ENCODE results near the gene HSD17B4.
"Not testable (repeated sequence)": the region's sequence is repeated elsewhere in the genome, so short reads cannot be mapped to it uniquely, and the experiment has no call there.

The HSD17B4 gene

DNA sequence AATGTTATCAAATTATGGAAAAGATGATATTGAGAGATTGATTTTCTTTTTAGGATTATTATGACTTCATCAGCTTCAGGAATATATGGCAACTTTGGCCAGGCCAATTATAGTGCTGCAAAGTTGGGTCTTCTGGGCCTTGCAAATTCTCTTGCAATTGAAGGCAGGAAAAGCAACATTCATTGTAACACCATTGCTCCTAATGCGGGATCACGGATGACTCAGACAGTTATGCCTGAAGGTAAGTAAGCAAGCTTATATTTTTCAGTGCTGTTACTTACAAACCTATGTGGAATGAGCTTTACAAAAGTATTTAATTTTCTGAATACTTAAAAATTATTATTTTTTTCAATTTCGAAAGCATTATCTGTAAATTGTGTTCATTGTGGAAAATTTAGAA, 26.5 kb downstream of the HSD17B4 start:
- DNase-seq = no peak

DNA sequence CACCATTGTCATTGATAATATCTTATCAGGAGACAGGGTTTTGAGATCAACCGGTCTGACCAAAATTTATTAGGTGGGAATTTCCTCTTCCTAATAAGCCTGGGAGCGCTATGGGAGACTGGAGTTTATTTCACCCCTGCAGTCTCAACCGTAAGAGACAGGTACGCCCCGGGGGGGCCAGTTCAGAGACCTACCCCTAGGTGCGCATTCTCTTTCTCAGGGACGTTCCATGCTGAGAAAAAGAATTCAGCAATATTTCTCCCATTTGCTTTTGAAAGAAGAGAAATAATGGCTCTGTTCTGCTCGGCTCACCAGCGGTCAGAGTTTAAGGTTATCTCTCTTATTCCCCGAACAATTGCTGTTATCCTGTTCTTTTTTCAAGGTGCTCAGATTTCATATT, 28.3 kb downstream of the HSD17B4 start:
- not testable (repeated sequence) for DNase-seq

DNA sequence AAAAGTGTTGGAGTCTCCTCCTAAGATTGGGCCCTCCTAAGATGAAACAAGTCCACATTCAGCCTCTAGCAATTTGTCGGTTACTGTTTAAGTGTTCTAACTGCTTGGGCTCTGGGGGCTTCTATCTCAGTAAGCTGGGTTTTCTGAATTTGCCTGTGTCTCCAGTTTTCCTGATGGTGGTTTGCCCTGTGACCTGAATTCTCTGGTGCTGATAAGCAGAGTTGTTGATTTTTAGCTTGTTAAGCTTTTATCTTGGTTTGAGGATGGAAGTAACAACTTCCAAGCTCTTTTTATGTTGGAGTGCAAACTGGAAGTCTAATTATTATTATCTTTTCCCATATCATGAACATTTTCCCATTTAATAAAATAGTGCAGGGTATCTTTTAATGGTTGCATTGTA, 30.9 kb downstream of the HSD17B4 start:
- DNase-seq = no peak

DNA sequence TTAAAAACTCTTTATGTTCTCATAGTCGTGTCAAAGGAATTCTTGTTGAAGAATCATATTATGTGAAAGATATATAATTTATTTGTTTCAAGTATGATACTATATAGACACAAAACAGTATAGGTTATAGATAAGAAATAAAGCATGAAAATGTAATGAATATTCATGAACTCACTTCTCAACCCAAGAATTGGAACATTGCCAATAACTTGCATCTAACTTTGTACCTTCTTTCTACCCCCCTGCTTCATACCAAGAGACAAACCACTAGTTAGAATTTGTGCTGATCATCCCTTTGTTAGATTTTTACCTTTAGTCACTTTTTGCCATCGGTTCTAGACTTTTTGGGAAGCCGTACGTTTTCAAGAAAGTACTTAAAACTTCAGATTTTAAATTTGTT, 32.6 kb downstream of the HSD17B4 start:
- DNase-seq = no peak

DNA sequence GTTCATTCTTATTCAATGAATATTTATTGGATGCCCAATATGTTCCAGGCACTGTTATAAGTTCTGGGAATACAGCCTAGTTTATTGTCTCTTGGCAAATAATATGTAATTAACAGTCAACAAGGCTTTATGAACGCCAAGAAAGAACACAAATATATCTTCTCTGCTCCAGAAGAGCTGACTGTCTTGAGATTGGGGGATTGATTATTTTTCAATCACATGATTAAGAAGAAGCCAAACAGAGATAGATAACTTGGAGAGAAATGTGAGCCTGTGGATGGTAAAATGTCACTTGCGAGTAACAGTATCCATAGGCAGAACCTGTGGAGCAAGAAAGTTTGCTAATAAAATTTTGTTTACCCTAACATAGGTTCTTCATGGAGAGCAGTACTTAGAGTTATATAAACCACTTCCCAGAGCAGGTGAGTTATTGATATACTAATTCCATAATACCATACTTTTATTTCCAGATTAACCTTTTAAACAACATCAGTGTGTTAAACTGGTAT, 49.4 kb downstream of the HSD17B4 start:
- DNase-seq = no peak

DNA sequence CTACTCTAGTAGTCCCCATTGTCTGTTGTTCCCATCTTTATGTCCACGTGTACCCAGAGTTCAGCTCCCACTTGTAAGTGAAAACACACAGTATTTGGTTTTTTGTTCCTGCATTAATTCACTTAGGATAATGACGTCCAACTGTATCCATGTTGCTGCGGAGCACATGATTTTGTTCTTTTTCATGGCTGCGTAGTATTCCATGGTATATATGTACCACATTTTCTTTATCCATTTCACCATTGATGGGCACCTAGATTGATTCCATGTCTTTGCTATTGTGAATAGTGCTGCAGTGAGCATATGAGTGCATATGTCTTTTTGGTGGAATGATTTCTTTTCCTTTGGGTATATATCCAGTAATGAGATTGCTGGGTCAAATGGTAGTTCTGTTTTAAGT, 51.6 kb downstream of the HSD17B4 start:
- not testable (repeated sequence) for DNase-seq

DNA sequence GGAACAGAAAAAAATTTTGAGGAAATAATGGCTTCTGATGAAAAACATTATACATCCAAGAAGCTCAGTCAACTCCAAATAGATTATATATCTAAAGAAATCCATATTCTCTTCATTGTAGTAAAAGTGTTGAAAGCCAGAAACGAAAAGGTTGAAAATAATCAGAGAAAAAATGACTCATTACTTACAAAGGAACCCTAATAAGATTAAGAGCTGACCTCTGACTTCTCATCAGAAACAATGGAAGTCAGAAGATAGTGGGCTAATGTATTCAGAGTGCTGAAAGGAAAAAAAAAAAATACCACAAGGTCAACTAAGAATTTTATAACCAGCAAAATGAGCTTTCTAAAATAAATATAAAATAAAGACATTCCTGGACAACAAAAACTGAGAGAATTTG, 60.0 kb downstream of the HSD17B4 start:
- DNase-seq = no peak

DNA sequence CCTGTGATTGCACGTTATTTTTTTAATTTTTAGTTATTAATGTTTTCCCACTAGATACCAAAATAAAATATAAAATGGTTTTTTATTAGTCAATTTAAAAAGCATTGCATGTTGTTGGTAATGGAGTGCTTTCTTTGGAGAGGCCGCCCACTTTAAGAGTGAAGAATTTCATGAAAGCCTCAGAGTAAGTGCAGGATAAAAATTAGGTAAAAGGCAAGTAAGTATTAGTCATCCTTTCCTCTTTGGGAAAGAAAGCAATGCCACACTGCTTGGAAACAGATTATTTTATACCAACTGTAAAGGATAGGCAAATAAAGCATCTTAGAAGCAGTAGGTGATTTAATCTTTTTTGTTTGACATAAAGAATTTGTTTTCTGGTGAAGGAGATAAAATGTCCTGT, 62.9 kb downstream of the HSD17B4 start:
- no peak for DNase-seq

DNA sequence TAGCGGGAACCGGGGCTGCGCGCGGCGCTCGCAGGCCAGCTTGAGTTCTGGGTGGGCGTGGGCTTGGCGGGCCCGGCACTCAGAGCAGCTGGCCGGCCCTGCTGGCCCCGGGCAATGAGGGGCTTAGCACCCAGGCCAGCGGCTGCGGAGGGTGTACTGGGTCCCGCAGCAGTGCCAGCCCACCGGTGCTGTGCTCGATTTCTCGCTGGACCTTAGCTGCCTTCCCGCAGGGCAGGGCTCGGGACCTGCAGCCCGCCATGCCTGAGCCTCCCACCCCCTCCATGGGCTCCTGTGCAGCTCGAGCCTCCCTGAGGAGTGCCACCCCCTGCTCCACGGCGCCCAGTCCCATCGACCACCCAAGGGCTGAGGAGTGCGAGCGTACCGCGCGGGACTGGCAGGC, 64.8 kb downstream of the HSD17B4 start:
- DNase-seq = not testable (repeated sequence)

DNA sequence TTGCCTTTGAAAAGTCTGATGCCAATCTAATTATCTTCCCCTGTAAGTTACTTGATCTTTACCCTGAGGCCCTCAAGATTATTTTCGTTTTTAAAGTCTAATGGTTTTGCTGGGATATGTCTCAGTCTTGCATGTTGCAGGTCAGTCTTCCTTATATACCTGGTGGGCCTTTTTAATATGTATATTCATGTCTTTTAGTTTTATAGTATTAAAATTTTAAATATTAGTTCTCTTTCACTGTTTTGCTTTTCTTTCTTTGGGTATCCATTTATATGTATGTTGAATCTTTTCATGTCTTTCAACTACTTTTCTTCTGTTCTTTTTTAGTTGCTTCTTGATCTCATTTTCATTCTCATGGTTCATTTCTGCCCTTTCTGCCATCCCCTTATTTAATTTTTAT, 68.9 kb downstream of the HSD17B4 start:
- no peak for DNase-seq

DNA sequence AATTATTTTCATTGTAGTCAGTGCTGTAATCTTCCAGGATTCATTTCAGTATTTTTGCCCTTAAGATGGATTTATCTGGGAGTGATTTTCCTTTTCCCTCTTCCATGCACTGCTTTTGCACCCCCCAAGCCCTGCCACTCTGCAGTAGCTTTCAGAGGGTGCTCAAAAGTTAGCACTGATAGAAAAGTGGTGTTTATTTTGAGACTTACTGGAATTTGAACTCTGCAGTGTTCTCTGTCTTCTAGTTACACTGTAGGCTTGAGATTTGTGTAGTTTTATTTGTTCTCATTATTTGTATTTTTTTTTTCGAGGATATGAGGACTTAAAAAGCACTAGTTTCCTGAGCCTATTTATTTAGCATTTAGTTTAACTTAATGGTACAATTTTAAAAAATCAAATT, 70.5 kb downstream of the HSD17B4 start:
- no peak for DNase-seq

DNA sequence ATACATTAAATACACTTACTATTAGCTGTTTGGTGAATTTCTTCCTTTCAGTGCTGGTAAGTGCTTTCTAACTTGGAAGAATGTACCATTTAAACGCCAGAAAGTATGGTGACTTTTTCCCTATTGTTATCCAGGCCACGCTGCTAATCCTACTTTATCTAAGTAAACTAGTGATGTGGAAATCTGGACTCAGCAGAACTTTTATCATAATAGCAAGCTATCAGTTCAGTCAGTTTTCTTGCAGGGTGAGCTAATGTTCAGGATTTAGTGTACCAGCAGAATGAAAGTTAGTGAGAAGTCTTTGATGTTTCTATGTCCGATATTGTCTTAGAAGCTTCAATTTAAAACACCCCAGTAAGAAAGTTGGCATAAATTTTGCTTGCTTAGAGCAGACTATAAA, 72.2 kb downstream of the HSD17B4 start:
- DNase-seq = no peak

DNA sequence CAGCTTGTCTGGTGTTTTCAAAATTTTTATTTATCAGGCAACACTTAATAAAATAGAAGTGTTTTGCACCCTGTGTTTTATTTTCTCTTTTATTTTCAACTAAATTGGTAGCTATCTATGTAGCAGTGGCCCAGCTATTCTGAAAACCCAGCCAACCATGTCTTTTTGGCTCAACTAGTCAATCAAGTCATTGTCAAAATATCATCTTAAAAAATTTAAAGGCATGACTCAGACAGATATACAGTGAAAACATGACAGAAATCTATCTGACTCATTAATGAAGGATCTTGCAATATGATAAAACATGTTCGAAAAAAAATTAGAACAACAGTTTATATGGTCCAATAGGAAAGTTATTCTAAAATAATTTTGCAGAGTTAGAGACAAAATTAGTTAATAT, 75.1 kb downstream of the HSD17B4 start:
- no peak for DNase-seq

DNA sequence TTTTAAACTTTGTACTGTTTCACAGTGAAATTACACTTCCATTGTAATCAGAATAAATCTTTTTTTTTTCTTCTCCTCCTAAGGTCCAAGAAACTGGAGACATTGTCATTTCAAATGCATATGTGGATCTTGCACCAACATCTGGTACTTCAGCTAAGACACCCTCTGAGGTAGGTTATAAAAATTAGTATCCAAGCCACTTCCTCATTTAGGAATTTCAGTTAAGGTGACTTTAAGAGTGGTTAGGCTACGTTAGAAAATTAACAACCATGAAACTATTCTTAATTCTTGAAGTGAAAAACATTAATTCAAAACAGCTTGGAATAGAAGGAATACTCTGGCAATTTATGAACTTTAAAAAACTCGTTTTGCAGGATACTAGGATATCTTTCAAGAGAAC, 77.5 kb downstream of the HSD17B4 start:
- DNase-seq = no peak

DNA sequence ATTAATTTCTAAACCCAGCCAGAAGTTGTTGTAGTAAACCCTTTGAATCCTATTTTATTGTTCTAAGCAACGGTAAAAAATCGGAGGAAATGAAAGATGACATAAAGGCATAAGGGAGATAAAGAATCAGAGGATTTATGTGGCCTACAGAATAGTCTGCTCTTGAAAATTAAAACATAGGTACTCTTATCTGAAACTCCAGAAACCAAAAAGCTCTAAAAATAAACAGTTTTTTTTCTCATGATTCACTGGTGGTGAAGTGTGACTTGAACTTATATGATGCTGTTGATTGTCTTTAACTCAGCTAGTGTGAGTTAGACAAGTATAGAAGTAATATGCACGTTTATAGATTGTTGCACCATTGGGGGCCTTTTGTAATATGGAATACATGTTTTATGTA, 80.3 kb downstream of the HSD17B4 start:
- no peak for DNase-seq

DNA sequence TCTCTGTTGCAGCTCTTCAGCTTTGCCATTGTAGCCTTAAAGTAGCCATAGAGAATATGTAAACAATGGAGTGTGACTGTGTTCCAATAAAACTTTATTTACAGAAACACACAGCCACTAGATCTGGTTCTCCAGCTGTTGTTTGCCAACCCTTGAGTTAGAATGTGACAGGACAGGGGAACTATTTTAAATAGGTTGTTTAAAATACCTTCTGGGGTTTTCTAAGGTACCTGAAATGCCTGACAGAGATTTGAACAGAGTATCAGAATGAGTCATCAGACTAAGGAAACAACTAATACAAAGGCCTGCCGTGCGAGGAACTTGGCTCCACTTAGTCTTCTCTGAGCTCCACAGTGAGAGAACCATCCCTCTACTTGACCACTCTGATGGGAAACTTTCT, 85.4 kb downstream of the HSD17B4 start:
- no peak for DNase-seq

DNA sequence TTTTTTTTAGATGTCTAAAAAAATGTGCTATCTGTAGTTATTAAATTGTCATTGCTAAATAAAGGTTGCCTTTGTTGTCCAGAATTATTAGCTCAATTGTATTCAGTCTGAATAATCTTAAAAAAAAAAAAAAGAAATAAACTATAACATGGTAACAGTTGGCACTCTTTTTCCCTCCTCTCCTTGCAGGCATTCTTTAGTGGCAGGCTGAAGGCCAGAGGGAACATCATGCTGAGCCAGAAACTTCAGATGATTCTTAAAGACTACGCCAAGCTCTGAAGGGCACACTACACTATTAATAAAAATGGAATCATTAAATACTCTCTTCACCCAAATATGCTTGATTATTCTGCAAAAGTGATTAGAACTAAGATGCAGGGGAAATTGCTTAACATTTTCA, 89.4 kb downstream of the HSD17B4 start:
- DNase-seq = no peak

DNA sequence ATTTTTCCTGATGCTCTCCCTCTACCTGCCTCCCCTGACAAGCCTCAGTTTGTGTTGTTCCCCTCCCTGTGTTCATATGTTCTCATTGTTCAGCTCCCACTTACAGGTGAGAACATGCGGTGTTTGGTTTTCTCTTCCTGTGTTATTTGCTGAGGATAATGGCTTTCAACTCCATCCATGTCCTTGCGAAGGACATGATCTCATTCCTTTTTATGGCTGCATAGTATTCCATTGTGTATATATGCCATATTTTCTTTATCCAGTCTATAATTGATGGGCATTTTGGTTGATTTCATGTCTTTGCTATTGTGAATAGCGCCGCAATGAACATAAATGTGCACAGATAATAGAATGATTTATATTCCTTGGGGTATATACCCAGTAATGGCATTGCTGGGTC, 99.5 kb downstream of the HSD17B4 start:
- DNase-seq = no peak

DNA sequence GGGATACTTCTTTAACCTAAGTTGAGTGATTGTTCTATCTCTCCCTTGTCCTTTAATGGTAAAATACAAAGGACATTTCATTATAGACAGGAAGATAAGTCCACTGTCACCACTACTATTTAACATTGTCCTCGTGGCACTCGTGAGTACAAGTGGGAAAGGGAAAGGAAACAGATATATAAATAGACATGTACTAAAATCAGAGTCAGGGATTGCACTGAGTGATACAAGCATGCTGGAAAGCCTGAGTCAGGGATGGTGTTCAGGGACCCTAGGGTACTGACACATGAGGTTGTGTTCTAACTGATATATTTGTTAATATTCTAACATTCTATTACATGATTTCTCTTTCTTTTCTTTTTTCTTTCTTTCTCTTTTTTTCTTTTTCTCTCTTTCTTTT, 102.3 kb downstream of the HSD17B4 start:
- no peak for DNase-seq

DNA sequence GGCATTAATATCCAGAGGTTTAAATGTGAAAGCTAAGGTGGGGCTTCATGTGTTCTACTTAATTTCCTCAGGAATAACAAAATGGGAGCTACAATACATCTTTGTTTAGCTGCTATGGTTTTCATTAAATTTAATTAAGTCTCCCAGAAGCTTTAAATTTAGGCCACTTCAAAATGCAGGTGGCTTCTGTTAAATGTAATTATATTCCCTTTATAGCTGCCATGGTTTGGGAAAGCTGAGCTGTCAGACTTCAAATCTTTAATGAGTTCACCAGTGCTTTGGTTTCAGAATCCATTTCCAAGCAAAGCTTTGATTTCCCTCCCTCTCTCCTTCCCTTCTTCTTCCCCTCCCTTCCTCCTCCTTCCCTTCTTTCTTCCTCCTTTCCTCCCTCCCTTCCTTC, 118.6 kb downstream of the HSD17B4 start:
- DNase-seq = no peak

DNA sequence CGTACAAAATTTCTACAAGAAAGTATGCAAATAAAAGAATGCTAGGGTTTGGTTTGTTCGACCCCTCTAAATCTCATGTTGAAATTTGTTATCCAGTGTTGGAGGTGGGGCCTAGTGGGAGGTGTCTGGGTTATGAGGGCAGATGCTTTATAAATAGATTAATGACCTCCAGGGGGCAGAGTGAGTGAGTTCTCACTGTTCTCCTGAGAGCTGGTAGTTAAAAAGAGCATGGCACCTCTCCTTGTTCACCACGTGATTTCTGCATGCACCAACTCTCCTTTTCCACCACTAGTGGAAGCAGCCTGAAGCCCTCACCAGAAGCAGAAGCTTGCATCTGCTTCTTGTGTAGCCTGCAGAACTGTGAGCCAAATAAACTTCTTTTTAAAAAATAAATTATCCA, 126.6 kb downstream of the HSD17B4 start:
- DNase-seq = no peak

DNA sequence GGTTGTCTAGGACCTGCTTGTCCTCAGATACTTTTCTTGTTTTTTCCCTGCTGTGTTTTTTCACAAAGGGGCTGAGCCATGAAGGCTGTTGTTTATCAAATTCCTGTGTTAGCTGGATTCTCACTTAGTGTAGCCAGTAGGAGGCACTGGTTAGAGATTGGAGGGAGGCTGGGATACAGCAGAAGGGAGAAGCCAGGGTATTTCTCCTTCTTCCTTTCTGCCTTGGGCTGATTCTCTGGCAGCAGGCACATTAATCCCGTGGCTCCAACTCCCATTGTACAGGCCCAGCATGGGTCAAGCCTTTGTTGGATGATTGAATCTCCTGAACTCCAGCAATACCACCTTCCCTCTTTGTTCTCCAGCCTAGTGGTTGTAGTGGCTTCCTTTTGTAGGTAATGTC, 130.7 kb downstream of the HSD17B4 start:
- DNase-seq = no peak

DNA sequence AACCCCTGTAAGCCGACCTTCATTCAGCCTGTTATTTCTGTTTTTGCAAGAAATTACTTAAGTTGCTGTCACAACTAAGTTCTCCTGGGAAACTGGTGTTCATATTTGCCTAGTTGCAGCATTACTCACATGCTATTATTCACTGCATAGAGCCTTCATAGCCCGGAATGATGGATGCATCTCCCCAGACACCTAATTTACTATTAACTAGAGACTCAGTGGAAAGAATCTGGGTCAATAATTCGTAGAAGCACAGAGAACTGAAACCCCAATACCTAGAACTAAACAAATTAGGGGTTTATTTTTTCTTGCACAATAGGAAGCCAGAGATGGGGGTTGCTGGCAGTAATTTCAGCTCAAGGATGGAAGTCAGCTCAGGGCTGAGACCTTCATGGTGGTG, 131.4 kb downstream of the HSD17B4 start:
- no peak for DNase-seq
